Keratinocyte (primary cell): Measurements from ENCODE around the gene ADARB2. TPM values are rescaled to one million over a fixed set of nuclear protein-coding genes. Genes with fewer than 3 reads are reported as not detected.

Experiments used
- DNase-seq: peaks from one replicate; pipeline ENCODE4 v3.0.0-alpha.2; 2011; ENCODE audit warnings: low read depth, missing footprints, low spot score
- FAIRE-seq: peaks from 2 replicates; lab custom pipeline; 2011; peaks lifted over from hg19 to GRCh38; lab: Jason Lieb, UNC
- H2AFZ ChIP-seq: 2 replicates; pipeline ENCODE4 v1.6.0; 2012; ENCODE audit warnings: low read length, control low read depth, inconsistent platforms; ENCODE audit not compliant: control insufficient read depth
- H3K27ac ChIP-seq: 2 replicates; pipeline ENCODE4 v1.5.1; 2011; ENCODE audit warnings: low read length; ENCODE audit not compliant: control insufficient read depth, insufficient read depth
- H3K27me3 ChIP-seq: 3 replicates; pipeline ENCODE4 v1.6.0; 2011; ENCODE audit warnings: low read length; ENCODE audit not compliant: control insufficient read depth, insufficient read depth; ENCODE audit errors: extremely low read depth
- H3K36me3 ChIP-seq, 2 experiments: 2 replicates in 1 of 2; 3 replicates in 1 of 2; pipeline ENCODE4 v1.5.1; 2011; ENCODE audit warnings: low read length in 2 of 2, mild to moderate bottlenecking in 1 of 2; ENCODE audit not compliant: control insufficient read depth in 2 of 2, insufficient read depth in 2 of 2; ENCODE audit errors: extremely low read depth in 1 of 2
- H3K4me1 ChIP-seq: 3 replicates; pipeline ENCODE4 v1.5.1; 2011; ENCODE audit warnings: low read length; ENCODE audit not compliant: control insufficient read depth, insufficient read depth; ENCODE audit errors: extremely low read depth
- H3K4me2 ChIP-seq: 3 replicates; pipeline ENCODE4 v1.6.0; 2011; ENCODE audit warnings: low read depth, low read length; ENCODE audit not compliant: control insufficient read depth, insufficient read depth; ENCODE audit errors: extremely low read depth
- H3K4me3 ChIP-seq, 3 experiments: fragments of 200-600 bp in 1 of 3; sonication (generic) in 1 of 3; 2 replicates in 2 of 3; 3 replicates in 1 of 3; pipeline ENCODE4 v1.5.1; 2011 to 2016; ENCODE audit warnings: low read length in 3 of 3, mild to moderate bottlenecking in 3 of 3, control low read depth in 2 of 3, inconsistent platforms in 1 of 3, low read depth in 1 of 3, mixed read lengths in 1 of 3, mixed run types in 1 of 3, moderate library complexity in 1 of 3; ENCODE audit not compliant: control insufficient read depth in 2 of 3, insufficient read depth in 2 of 3; ENCODE audit errors: extremely low read depth in 1 of 3
- H3K79me2 ChIP-seq: 2 replicates; pipeline ENCODE4 v1.6.0; 2012; ENCODE audit warnings: low read length; ENCODE audit not compliant: control insufficient read depth, insufficient read depth
- H3K9ac ChIP-seq: 3 replicates; pipeline ENCODE4 v1.6.0; 2011; ENCODE audit warnings: low read length; ENCODE audit not compliant: control insufficient read depth, insufficient read depth; ENCODE audit errors: extremely low read depth
- H3K9me1 ChIP-seq: 3 replicates; pipeline ENCODE4 v1.6.0; 2011; ENCODE audit warnings: low read length; ENCODE audit not compliant: control insufficient read depth, insufficient read depth; ENCODE audit errors: extremely low read depth
- H3K9me3 ChIP-seq: 2 replicates; pipeline ENCODE4 v1.5.1; 2012; ENCODE audit warnings: low read depth, low read length; ENCODE audit not compliant: control insufficient read depth
- H4K20me1 ChIP-seq: 3 replicates; pipeline ENCODE4 v1.6.0; 2011; ENCODE audit warnings: low read length; ENCODE audit not compliant: control insufficient read depth, insufficient read depth; ENCODE audit errors: extremely low read depth
- CTCF ChIP-seq, 3 experiments: IDR thresholded peaks in 1 of 3; conservative IDR thresholded peaks in 1 of 3; optimal IDR thresholded peaks in 1 of 3; 2 replicates in 2 of 3; 3 replicates in 1 of 3; pipeline versions ENCODE3 to v1.5.1; 2011; ENCODE audit warnings: low read length in 3 of 3, mild to moderate bottlenecking in 3 of 3, moderate library complexity in 2 of 3, control low read depth in 1 of 3, inconsistent platforms in 1 of 3; ENCODE audit not compliant: insufficient read depth in 2 of 3; ENCODE audit errors: extremely low read depth in 1 of 3
- EZH2 ChIP-seq: IDR thresholded peaks from one replicate; pipeline ENCODE4 v1.6.1; 2012; ENCODE audit warnings: inconsistent platforms, mild to moderate bottlenecking, low read length, moderate library complexity
- dilution Hi-C: fragments of 300-500 bp; cut with MboI; formaldehyde crosslinking; loops from one replicate; pipeline ENCODE4 v1.7.0; 2020; ENCODE audit warnings: low sequenced_read_pairs; ENCODE audit not compliant: extremely low pct_ligation_motif_present
- polyA plus RNA-seq, 5 experiments: library from polyadenylated mRNA; depleted of rRNA in 3 of 5; stranded (reverse) in 3 of 5; stranded (forward) in 1 of 5; unstranded in 1 of 5; fragments of >200 nt; gene quantifications; 1 replicate in 1 of 5; 2 replicates in 3 of 5; 3 replicates in 1 of 5; pipeline versions ENCODE4 v1.2.1 to v1.2.3, GENCODE V29; 2011 to 2012; ENCODE audit warnings: missing spikeins in 2 of 5, low read depth in 1 of 5, low replicate concordance in 1 of 5

The ADARB2 gene
- polyA plus RNA-seq, 1 donor (not counting 4 experiments of a cell fraction or from before 2014, with no cell fraction given): not detected

- FAIRE-seq: no peak
- dilution Hi-C loops: no loop called here
- no peak for TF ChIP-seq EZH2
- TF ChIP-seq CTCF (optimal IDR thresholded peaks at IDR 0.05 in 1 of 3, IDR thresholded peaks at IDR 0.05 in 1 of 3, conservative IDR thresholded peaks at IDR 0.05 in 1 of 3; ENCODE audit: extremely low read depth in 1 of 3, insufficient read depth in 2 of 3, low read length in 3 of 3): no peak
Measured at GRCh38 chr10:1255600-1256431, 481.5 kb downstream of the ADARB2 start.

DNA sequence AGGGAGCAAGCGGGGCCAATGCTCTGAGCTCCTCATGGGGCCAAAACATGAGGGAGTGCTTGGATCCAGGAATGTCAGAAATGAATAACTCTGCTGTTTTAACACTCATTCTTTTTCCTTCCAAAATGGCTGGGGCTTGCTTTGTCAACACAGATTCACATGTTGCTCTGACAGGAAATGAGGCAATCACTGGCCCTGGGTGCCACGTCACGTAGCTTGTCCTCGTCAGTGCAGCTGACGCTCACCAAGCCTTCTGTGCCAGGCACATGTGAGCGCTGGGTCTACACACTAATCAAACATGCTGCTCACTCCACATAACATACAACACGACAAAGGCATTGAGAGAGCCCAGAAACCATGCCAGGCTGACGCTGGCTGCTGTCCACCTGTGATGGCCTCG lies 482.2 kb downstream of the ADARB2 start:
- H3K9me1 ChIP-seq: no peaks in the 10 kb centered on the region
- no peaks in the 10 kb centered on the region for H3K4me1 ChIP-seq
- H3K27ac ChIP-seq: no peak overlapping the region
- no peak for DNase-seq
- no peaks in the 10 kb centered on the region for H3K9me3 ChIP-seq
- no peak overlapping the region for H3K9ac ChIP-seq
- H4K20me1 ChIP-seq: no peaks in the 10 kb centered on the region
- no peaks in the 10 kb centered on the region for H3K36me3 ChIP-seq
- dilution Hi-C loops: no loop called here
- no peak for FAIRE-seq
- no peak for TF ChIP-seq CTCF (optimal IDR thresholded peaks at IDR 0.05 in 1 of 3, IDR thresholded peaks at IDR 0.05 in 1 of 3, conservative IDR thresholded peaks at IDR 0.05 in 1 of 3; ENCODE audit: extremely low read depth in 1 of 3, insufficient read depth in 2 of 3, low read length in 3 of 3)
- TF ChIP-seq EZH2: no peak
- H3K4me2 ChIP-seq: no peak overlapping the region
- H2AFZ ChIP-seq: no peak overlapping the region
- no peaks in the 10 kb centered on the region for H3K79me2 ChIP-seq
- H3K27me3 ChIP-seq: no peaks in the 10 kb centered on the region
- no peak overlapping the region for H3K4me3 ChIP-seq

More at GRCh38 chr10:1255600-1256431, 481.5 kb downstream of the ADARB2 start:
- no peak overlapping the region for H3K4me3 ChIP-seq
- H3K9me1 ChIP-seq: no peaks in the 10 kb centered on the region
- H3K9me3 ChIP-seq: no peaks in the 10 kb centered on the region
- DNase-seq: no peak
- H3K4me2 ChIP-seq: no peak overlapping the region
- no peak overlapping the region for H2AFZ ChIP-seq
- no peak overlapping the region for H3K9ac ChIP-seq
- no peaks in the 10 kb centered on the region for H3K27me3 ChIP-seq
- H3K79me2 ChIP-seq: no peaks in the 10 kb centered on the region
- H3K36me3 ChIP-seq: no peaks in the 10 kb centered on the region
- H3K4me1 ChIP-seq: no peaks in the 10 kb centered on the region
- H4K20me1 ChIP-seq: no peaks in the 10 kb centered on the region
- no peak overlapping the region for H3K27ac ChIP-seq
